Activated CD4-positive, alpha-beta T cell treated with anti-CD3 and anti-CD28 coated beads for 36 hours (primary cell): Measurements from ENCODE around the gene HDAC1. TPM values are rescaled to one million over a fixed set of nuclear protein-coding genes. Genes with fewer than 3 reads are reported as not detected.

Experiments
- ATAC-seq: fragments of 200-7000 bp; cut with Tn5 transposase; one replicate; pipeline ENCODE4 v1.10.0; 2021; ENCODE audit warnings: mild to moderate bottlenecking, moderate library complexity
- CTCF ChIA-PET: fragments of 350-600 bp; sonication (Branson Sonifier 250); formaldehyde crosslinking; loops from one replicate; lab custom pipeline; 2021; ENCODE audit warnings: antibody characterized with exemption; lab: Charles Lee
- POLR2A ChIA-PET: fragments of 350-600 bp; sonication (Branson Sonifier 250); formaldehyde crosslinking; loops from one replicate; lab custom pipeline; 2021; ENCODE audit warnings: antibody characterized with exemption, inconsistent platforms; lab: Charles Lee
- DNase-seq: peaks from one replicate; pipeline ENCODE4 v3.0.0-alpha.2; 2020
- H3K27ac Mint-ChIP-seq: one replicate; pipeline ENCODE4 v1.8.0; 2021; ENCODE audit warnings: mixed read lengths
- H3K27me3 Mint-ChIP-seq: one replicate; pipeline ENCODE4 v1.8.0; 2021; ENCODE audit warnings: mixed read lengths
- H3K36me3 Mint-ChIP-seq: one replicate; pipeline ENCODE4 v1.8.0; 2021; ENCODE audit warnings: low read depth, mixed read lengths
- H3K4me1 Mint-ChIP-seq: one replicate; pipeline ENCODE4 v1.8.0; 2021; ENCODE audit warnings: mixed read lengths
- H3K4me3 Mint-ChIP-seq: one replicate; pipeline ENCODE4 v1.8.0; 2021; ENCODE audit warnings: mild to moderate bottlenecking, moderate library complexity, mixed read lengths
- H3K9me3 Mint-ChIP-seq: one replicate; pipeline ENCODE4 v1.8.0; 2021; ENCODE audit warnings: low read depth, mixed read lengths
- intact Hi-C, 2 experiments: fragments of 100-400 bp; cut with DNase I in 1 of 2; cut with micrococcal nuclease in 1 of 2; formaldehyde crosslinking; loops; one replicate each; pipeline versions ENCODE4 v1.14.2 to v1.15.1; 2022 to 2024; cut with DNase I, micrococcal nuclease
- total RNA-seq, 2 experiments: library from RNA; stranded (reverse); gene quantifications; one replicate each; pipeline ENCODE4 v1.2.3, GENCODE V29; 2021

HDAC1 gene
- total RNA-seq, 2 experiments from 2014 or later = 132 to 146 TPM

- CTCF ChIA-PET = interaction anchor here (0.6 to 2.4 kb wide), 10 partner anchors 10 to 1346 kb away, joined by 3 to 8 read pairs (median 4); no protein-coding TSS in a partner anchor
- POLR2A ChIA-PET = interaction anchor here (0.6 to 1.9 kb wide), 18 partner anchors 9 to 529 kb away, joined by 3 to 15 read pairs (median 4); partner anchors contain the start of genes BSDC1, CCDC28B, HDAC1 and IQCC
Observed at GRCh38 chr1:32335790-32336590, 44.1 kb downstream of the HDAC1 start, which contains the start of gene MARCKSL1. MARCKSL1 (minus strand) TSS chr1:32336233; CDS start chr1:32336033, 200 bp downstream.

GRCh38 chr1:32336591-32336932 is 44.7 kb downstream of the HDAC1 start:
- Mint-ChIP-seq H3K36me3 (peaks cover 17% of the 10 kb centered on the region), H3K27me3 (no peaks in the 10 kb centered on the region), H3K4me1 (peaks cover 52% of the 10 kb centered on the region), H3K9me3 (no peaks in the 10 kb centered on the region), H3K4me3 (no peak overlapping the region), H3K27ac (no peak overlapping the region)
- DNase-seq (no peak), ATAC-seq (no peak)
- ChIA-PET CTCF (interaction anchor here (0.6 to 2.4 kb wide), 8 partner anchors 14 to 258 kb away, joined by 3 to 8 read pairs (median 6); no protein-coding TSS in a partner anchor), POLR2A (interaction anchor here (0.9 to 1.9 kb wide), 16 partner anchors 8 to 264 kb away, joined by 3 to 15 read pairs (median 4); partner anchors contain the start of genes BSDC1, CCDC28B, HDAC1 and IQCC)
- intact Hi-C loops = loop anchor here in 1 of 2 experiments (1.0 to 5.0 kb wide), 6 partner anchors 15 to 481 kb away; partner anchors contain the start of genes BSDC1, EIF3I, LCK and S100PBP

More at GRCh38 chr1:32335790-32336590, 44.1 kb downstream of the HDAC1 start, which contains the start of gene MARCKSL1:
- ATAC-seq = peak; percentile 50
- H3K4me1 Mint-ChIP-seq = peaks cover 52% of the 10 kb centered on the region
- no peaks in the 10 kb centered on the region for H3K9me3 Mint-ChIP-seq
- H3K36me3 Mint-ChIP-seq = peaks cover 22% of the 10 kb centered on the region
- peak within 1 kb of the TSS; percentile 77 for H3K4me3 Mint-ChIP-seq
- H3K27me3 Mint-ChIP-seq = no peaks in the 10 kb centered on the region
- DNase-seq = peak; percentile 88
- intact Hi-C loops = loop anchor here (1.0 to 5.0 kb wide), 8 partner anchors 15 to 481 kb away; partner anchors contain the start of genes BSDC1 (in 1 of the 2), EIF3I (in 1 of the 2), HDAC1 (in 1 of the 2) and LCK (in 1 of the 2)
- H3K27ac Mint-ChIP-seq = peak within 1 kb of the TSS; percentile 76

DNA sequence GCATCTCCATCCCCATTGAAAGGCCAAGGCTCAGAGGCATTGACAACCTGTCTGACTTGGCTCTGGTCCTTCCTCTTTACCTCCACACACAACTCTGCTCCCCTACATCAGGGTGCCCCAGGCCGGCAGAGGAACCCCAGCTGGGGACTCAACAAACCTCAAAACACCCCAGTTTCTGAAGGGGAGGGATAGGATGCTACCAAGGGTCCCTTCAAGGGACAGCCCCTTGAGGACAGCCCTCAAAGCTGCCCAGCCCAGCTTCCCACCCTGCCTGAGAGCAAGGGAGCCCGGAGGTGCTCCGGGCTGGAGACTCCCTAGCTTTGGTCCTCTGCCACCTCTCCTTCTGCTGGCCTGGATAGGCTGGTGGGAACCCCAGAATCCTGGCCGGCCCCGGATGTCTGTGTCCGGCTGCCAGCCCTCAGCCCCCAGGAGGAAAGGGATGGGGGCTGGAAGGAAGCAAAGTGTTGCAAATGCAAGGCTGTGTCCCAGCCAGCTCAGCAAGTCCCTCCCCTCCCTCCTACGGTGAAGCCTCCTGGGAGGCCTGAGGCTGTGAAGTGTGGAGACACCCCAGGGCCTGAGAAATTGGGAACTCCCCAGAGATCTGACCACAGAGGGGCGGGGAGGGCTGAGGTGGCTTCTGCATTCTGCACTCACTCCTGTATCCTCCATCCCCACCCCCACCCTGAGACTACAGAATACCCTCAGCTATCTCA is 45.2 kb downstream of the HDAC1 start:
- ATAC-seq (peak; percentile 45), DNase-seq (peak; percentile 78)
- intact Hi-C loops = loop anchor here in 1 of 2 experiments (1.0 to 5.0 kb wide), 6 partner anchors 14 to 480 kb away; partner anchors contain the start of genes BSDC1, EIF3I, LCK and S100PBP
- no peak overlapping the region for H3K27ac Mint-ChIP-seq
- peaks cover 49% of the 10 kb centered on the region for H3K4me1 Mint-ChIP-seq
- H3K4me3 Mint-ChIP-seq = no peak overlapping the region
- H3K9me3 Mint-ChIP-seq = no peaks in the 10 kb centered on the region
- CTCF ChIA-PET = interaction anchor here (0.6 to 2.4 kb wide), 6 partner anchors 16 to 121 kb away, joined by 3 to 8 read pairs (median 6); no protein-coding TSS in a partner anchor
- POLR2A ChIA-PET = interaction anchor here (1.3 to 1.9 kb wide), 2 partner anchors 14 to 82 kb away, joined by 5 to 6 read pairs; no protein-coding TSS in a partner anchor
- no peaks in the 10 kb centered on the region for H3K27me3 Mint-ChIP-seq
- peaks cover 12% of the 10 kb centered on the region for H3K36me3 Mint-ChIP-seq

DNA sequence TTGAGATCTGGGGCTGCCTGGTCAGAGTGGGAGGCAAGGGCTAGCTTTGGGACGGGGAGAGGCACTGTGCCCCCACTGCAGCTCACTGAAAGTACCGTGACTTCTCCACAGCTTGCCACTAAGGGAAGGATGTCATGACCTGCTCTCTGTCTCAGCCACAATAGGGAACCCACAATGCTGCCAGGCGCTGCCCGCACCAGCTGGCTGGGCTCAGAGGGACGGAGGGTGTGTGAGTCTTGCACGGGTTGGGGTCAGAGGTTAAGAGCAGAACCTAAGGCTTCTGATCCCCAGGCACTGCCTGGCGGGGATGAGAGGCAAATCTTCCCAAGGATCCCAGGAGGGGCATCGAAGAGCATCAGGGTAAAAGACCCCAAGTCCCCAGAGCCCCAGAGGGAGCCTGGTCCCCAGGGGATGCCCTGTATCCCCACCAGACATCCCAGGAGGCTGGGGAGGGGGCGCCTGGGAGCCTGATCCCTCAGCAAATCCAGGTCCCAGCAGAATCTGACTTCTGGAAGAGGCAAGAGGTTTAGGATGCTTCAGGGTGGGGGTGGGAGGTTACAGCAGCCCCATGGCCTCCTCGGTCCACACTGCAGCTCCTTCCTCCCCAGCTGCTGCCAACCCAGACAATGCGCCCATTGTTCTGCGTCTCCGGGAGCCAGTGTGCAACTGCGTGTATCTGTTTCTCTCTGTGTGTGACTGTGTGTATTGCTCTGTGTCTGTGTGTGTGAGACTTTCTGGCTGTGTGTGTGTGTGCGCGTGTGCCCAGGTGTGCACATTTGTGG is 46.2 kb downstream of the HDAC1 start:
- Mint-ChIP-seq H3K36me3 (peaks cover 12% of the 10 kb centered on the region), H3K27me3 (no peaks in the 10 kb centered on the region), H3K9me3 (no peaks in the 10 kb centered on the region), H3K4me1 (peaks cover 51% of the 10 kb centered on the region), H3K4me3 (no peak overlapping the region), H3K27ac (no peak overlapping the region)
- POLR2A ChIA-PET = interaction anchor here (1.3 kb wide), 1 partner anchor 13 kb away, joined by 6 read pairs; no protein-coding TSS in a partner anchor
- CTCF ChIA-PET = interaction anchor here (0.6 to 2.4 kb wide), 3 partner anchors 15 to 122 kb away, joined by 3 to 8 read pairs (median 4); no protein-coding TSS in a partner anchor
- ATAC-seq (no peak), DNase-seq (peak; percentile 38)
- intact Hi-C loops = loop anchor here in 1 of 2 experiments (5.0 kb wide), 1 partner anchor 116 kb away; the partner anchor contains the start of genes EIF3I and TMEM234

DNA sequence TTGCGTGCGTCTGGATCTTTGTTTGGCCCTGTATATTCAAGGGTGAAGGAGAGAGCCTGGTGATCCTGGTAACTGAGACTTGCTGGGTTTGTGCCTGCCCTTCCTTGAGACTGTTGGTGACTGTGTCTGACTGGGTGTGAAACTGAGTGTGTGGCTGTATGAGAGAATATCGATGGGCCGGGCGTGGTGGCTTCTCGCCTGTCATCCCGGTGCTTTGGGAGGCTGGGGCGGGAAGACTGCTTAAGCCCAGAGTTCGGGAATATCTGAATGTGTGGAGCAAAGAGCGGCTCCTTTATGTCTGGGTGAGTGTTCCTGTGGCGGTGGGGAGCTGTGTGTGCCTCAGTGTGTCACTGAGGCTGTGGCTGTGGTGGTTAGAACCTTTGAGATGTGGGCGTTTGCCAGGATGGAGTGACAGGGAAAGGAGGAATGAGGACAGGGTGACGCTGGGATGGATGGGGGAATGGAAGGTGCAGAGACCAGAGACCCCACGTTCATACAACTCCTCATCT is 46.8 kb downstream of the HDAC1 start:
- H3K4me1 Mint-ChIP-seq = peaks cover 47% of the 10 kb centered on the region

GRCh38 chr1:32339363-32339978 is 47.6 kb downstream of the HDAC1 start:
- H3K36me3 Mint-ChIP-seq = peaks cover 4% of the 10 kb centered on the region
- CTCF ChIA-PET = interaction anchor here (0.9 kb wide), 1 partner anchor 124 kb away, joined by 4 read pairs; no protein-coding TSS in a partner anchor
- peak; percentile 75 for DNase-seq
- H3K9me3 Mint-ChIP-seq = no peaks in the 10 kb centered on the region
- no peaks in the 10 kb centered on the region for H3K27me3 Mint-ChIP-seq
- POLR2A ChIA-PET = interaction anchor here (0.5 to 0.7 kb wide), 2 partner anchors 33 to 82 kb away, joined by 3 read pairs; no protein-coding TSS in a partner anchor
- intact Hi-C loops = loop anchor here in 1 of 2 experiments (5.0 kb wide), 1 partner anchor 117 kb away; the partner anchor contains the start of genes EIF3I and TMEM234
- ATAC-seq = peak; percentile 83
- H3K4me1 Mint-ChIP-seq = peaks cover 39% of the 10 kb centered on the region
- H3K4me3 Mint-ChIP-seq = no peak overlapping the region
- H3K27ac Mint-ChIP-seq = no peak overlapping the region

More for the DNA sequence above, 46.8 kb downstream of the HDAC1 start:
- no peaks in the 10 kb centered on the region for H3K27me3 Mint-ChIP-seq
- H3K4me3 Mint-ChIP-seq = no peak overlapping the region
- no peak for DNase-seq
- CTCF ChIA-PET = interaction anchor here (0.6 kb wide), 1 partner anchor 123 kb away, joined by 3 read pairs; no protein-coding TSS in a partner anchor
- no peak for ATAC-seq
- intact Hi-C loops = loop anchor here in 1 of 2 experiments (5.0 kb wide), 1 partner anchor 116 kb away; the partner anchor contains the start of genes EIF3I and TMEM234
- no peak overlapping the region for H3K27ac Mint-ChIP-seq
- POLR2A ChIA-PET = interaction anchor here (0.7 kb wide), 1 partner anchor 34 kb away, joined by 3 read pairs; no protein-coding TSS in a partner anchor
- peaks cover 8% of the 10 kb centered on the region for H3K36me3 Mint-ChIP-seq
- H3K9me3 Mint-ChIP-seq = no peaks in the 10 kb centered on the region

DNA sequence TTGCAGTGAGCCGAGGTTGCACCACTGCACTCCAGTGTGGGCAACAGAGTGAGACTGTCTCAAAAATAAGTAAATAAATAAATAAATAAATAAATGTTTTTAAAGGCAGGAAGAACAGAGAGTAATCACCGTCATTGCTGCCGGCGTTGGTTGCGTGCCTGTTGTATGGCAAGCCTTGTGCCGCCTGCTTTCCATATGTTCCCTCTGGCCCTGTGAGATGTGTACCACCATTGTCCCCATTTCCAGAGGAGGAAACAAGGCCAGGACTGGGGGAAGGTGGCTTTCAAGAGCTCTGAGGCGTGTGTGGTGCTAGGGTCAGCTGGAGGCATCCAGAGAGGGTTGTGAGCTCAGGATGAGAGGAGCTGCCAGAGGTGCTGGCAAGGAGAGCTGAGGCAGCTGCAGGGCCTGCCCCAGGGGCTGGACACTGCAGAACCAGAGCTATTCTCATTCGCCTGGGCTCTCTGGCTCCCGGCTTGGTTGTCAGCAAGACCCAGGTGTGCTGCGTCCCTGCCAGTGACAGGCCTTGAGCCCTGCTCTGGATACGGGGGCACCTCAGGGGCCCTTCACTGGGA is 49.4 kb downstream of the HDAC1 start:
- H3K36me3 Mint-ChIP-seq = no peaks in the 10 kb centered on the region
- CTCF ChIA-PET = interaction anchor here (0.5 to 1.0 kb wide), 2 partner anchors 11 to 122 kb away, joined by 3 to 5 read pairs; no protein-coding TSS in a partner anchor
- peaks cover 47% of the 10 kb centered on the region for H3K4me1 Mint-ChIP-seq
- ATAC-seq (no peak), DNase-seq (no peak)
- H3K9me3 Mint-ChIP-seq = no peaks in the 10 kb centered on the region
- no peaks in the 10 kb centered on the region for H3K27me3 Mint-ChIP-seq
- H3K4me3 Mint-ChIP-seq = no peak overlapping the region
- POLR2A ChIA-PET = no interaction called here
- no peak overlapping the region for H3K27ac Mint-ChIP-seq
- intact Hi-C loops = no loop called here

DNA sequence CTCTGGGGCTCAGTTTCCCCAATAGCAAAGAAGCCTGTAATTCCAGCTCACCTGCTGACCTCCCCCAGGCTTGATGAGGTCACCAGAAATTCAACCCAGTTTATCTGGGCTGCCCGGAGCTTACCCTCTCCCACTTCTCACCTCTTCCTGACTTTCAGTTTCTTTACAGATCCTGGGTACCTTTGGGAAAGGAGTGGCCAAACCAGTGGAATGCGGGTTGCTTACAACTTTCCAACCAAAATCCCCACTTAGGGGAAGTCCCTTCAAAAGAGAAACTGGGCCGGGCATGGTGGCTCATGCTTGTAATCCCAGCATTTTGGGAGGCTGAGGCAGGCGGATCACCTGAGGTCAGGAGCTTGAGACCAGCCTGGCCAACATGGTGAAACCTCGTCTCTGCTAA is 50.1 kb downstream of the HDAC1 start:
- Mint-ChIP-seq H3K36me3 (no peaks in the 10 kb centered on the region), H3K27me3 (no peaks in the 10 kb centered on the region), H3K4me1 (peaks cover 45% of the 10 kb centered on the region), H3K4me3 (no peak overlapping the region), H3K27ac (no peak overlapping the region), H3K9me3 (no peaks in the 10 kb centered on the region)
- CTCF ChIA-PET = no interaction called here
- ATAC-seq (no peak), DNase-seq (no peak)
- intact Hi-C loops = no loop called here
- POLR2A ChIA-PET = no interaction called here

DNA sequence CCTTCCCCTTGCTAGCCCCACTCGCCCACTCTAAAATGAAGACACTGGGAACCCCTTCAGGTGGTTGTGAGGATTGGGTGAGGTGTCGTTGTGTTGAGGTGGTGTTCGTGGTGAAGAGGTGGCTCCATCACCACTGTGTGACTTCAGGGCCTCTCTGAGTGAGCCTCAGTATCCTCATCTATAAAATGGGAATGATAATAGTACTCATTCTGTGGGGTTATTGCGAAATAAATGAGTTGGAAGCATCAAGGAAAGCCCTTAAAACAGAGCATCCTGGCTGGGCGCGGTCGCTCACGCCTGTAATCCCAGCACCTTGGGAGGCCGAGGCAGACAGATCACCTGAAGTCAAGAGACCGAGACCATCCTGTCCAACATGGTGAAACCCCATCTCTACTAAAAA is 50.8 kb downstream of the HDAC1 start:
- CTCF ChIA-PET = no interaction called here
- POLR2A ChIA-PET = no interaction called here
- ATAC-seq (no peak), DNase-seq (no peak)
- intact Hi-C loops = no loop called here
- no peaks in the 10 kb centered on the region for H3K27me3 Mint-ChIP-seq
- no peaks in the 10 kb centered on the region for H3K36me3 Mint-ChIP-seq
- H3K27ac Mint-ChIP-seq = no peak overlapping the region
- H3K9me3 Mint-ChIP-seq = no peaks in the 10 kb centered on the region
- peaks cover 38% of the 10 kb centered on the region for H3K4me1 Mint-ChIP-seq
- H3K4me3 Mint-ChIP-seq = no peak overlapping the region
